Measurements from ENCODE around the gene GCGR.

- TF ChIP-seq POLR2AphosphoS5 (IDR thresholded peaks at IDR 0.05; ENCODE audit: low read depth, low read length) (no peak), POLR2A (IDR thresholded peaks at IDR 0.05; ENCODE audit: low read depth, low read length) (no peak), TAF1 (IDR thresholded peaks at IDR 0.05; ENCODE audit: borderline replicate concordance, low read depth, low read length) (no peak)
Observed at GRCh38 chr17:81810892-81811704, 7.1 kb downstream of the GCGR start.

All from GM12892 (cell line).